CD4-positive, alpha-beta T cell treated with Interleukin-10 for 1 hour (primary cell): ENCODE measurements around the gene SLC38A8.

Source experiments
- DNase-seq: peaks from one replicate; pipeline ENCODE4 v3.0.0-alpha.2; 2020

SLC38A8 gene

DNA sequence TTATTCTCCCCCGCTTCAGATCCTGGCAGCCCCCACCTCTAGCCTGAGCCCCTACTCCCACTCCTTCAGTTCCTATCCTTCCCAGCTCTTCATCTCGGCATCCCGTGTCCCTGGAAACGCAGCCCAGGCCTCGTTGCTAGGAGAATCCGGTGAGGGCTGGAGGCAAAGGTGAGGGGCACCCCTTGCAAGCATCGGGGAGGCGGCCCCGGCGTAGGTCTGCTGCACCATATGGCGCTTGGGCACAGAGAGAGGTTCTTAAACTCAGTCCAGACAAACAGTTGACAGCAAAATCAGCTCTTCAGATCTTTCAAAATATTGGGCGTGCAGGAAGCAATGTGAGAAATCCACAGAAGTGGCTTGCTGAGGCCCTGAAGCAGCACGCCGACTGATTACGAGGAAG lies 15.0 kb downstream of the SLC38A8 start:
- DNase-seq = no peak

DNA sequence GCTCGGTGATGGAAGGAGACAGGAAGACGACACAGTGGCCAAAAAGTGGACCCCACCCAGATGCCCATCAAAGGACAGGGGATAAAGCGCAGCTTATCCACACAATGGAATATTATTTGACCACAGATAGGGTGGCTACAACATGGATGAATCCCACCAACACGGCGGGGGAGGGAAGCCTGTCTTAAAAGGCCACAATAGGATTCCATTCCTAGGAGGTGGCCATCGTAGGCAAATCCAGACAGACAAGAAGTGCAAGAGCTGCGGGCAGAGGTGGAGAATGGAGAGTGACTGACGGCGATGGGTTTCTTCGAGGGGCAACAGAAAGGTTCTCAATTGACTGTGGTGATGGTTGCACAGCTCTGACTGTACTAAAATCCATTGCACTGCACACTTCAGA lies 16.0 kb downstream of the SLC38A8 start:
- DNase-seq = no peak

DNA sequence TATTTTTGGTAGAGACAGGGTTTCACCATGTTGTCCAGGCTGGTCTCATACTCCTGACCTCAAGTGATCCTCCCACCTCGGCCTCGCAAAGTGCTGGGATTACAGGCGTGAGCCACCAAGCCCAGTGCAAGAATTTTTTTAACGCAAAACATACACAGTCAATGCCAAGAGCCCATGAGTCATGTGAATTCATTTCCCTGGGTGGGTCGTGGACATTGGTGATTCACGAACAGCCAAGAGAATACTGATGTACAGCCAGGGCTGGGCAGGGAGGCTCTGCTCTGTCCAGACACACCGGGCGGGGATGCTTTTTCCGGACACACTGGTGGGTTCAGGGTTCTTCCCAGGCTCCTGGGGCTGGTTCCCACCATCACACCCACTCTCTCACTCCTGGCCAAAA lies 17.7 kb downstream of the SLC38A8 start:
- no peak for DNase-seq

DNA sequence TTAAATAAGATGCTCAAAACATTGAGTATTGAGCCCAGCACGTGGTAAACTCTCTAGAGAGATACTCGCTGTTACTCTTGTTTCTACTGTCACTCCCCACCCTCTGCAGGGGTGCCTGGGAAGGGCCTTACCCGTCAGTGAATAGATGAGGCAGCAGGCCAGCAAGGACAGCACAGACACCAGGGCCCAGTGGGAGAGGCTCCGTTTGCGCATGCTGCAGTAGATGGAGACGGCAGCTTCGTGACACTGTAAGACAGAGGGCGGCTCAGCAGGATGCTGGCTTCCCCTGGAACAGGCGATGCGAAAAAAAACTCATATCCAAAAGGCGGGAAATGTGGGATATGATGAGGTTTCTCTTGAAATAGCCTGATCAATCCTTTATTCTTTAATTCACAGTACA lies 20.0 kb downstream of the SLC38A8 start:
- no peak for DNase-seq

DNA sequence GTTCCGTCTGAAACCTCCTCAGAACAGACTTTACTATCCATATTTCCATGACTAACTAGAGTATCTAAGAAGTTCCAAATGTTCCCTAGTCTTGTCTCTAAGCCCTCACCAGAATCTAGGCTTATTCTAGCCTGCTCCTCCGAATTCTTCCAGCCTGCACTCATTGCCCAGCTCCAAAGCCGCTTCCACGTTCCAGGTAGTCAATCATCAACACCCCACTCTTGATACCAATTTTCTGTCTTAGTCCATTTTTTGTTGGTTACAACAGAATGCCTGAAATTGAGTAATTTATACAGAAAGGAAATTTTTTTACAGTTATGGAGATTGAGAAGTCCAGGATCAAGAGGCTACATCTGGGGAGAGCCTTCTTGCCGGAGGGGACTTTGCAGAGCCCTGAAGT lies 21.1 kb downstream of the SLC38A8 start:
- DNase-seq = no peak

DNA sequence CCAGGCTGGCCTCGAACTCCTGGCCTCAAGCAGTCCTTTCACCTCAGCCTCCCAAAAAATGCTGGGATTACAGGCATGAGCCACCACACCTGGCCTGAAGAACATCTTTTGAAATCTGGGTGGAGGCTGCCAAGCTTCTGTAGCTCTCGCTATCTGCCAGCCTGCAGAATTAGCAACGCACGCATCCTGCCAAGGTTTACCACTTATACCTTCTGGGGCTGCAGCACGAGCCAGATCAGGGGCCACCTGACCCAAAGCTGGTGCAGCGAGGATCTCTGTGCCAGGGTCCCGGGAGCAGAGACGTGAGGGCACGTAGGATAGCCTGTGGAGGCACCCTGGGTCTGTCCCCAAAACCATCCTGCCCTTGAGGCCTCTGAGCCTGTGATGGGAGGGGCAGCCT lies 22.2 kb downstream of the SLC38A8 start:
- no peak for DNase-seq

DNA sequence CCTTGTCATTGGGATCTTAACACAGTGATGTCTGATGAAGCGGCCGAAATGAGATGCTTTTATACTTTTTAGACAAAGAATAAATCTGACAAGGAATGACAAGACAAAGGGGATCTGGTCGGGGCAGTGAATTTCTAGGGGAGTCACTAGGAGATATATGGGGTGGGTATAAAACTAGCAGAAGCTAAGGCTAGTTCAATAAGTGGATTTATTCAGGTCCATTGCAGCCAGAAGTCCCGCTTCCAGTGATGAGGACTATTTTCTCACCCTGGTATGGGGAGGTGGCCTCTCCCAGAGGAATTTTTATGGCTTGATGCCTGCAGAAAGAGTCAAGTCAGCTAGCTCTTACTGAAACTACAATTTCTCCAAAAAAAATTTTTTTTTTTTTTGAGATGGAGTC lies 23.9 kb downstream of the SLC38A8 start:
- no peak for DNase-seq

DNA sequence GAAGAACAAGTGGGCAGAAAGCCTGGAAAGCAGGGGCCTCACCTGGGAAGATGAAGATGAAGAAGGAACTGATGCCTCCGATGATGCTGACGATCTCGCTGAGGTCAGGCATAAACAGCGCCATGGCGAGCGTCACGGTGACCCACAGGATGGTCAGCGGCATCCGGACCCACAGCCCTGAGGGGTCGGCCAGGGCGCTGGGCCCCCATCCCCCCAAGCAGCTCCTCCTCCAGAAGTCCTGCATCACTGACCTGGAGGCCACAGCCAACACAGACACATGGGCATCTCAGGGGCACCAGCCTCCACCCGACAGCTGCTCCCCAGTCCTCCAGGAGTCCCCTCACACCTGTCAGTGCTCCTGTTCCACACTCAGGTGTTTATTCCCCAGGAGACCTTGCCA lies 26.1 kb downstream of the SLC38A8 start:
- no peak for DNase-seq

DNA sequence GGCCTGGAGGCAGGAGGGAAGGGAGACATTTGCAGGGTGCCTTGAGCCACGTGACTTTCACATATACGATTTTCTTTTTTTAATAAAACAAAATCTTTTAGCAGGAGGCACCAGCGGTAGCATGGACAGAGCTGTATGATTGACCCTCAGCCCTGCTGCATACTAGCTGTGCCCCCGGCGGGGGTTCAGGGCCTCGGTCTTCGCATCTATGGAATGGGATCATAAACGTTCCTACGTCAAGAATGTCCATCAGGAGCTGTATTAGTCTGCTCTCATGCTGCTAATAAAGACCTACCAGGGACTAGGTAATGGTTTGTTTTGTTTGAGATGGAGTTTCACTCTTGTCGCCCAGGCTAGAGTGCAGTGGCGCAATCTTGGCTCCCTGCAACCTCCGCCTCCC lies 27.2 kb downstream of the SLC38A8 start:
- no peak for DNase-seq

DNA sequence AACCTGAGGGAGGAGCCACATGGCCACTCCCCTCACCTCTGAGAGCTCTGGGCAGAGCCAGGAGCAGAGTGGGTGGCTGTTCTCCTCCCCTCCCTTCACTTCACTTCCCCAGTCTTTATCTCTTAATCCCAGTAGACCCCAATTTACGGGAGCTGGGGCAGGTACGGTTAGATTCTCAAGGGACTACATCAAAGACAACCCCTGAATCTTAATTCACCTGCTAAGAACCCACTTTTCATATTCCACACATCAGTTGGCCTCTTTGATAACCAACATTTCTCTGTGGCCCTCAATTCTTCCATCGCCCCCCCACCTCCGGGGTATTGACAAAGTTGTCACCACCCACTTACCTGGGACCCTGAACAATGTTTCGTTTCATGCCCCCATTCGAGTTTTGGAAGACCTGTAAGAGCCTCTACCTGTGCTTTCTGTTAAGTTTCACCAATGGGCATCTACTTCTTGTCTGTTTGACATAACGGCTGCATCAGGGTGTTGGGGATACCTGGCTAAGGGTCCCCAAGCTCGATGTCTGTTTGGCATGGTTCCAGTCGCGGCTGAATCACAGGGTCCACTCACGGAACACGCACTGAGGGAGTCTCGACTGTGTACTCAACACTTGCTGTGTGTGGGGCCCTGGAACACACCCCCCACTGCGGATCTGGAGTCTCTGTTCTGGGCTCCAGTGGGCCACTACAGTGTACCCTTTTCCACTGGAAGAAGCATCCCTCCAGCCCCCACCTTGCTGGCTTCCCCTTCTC lies 27.8 kb downstream of the SLC38A8 start:
- DNase-seq = no peak

DNA sequence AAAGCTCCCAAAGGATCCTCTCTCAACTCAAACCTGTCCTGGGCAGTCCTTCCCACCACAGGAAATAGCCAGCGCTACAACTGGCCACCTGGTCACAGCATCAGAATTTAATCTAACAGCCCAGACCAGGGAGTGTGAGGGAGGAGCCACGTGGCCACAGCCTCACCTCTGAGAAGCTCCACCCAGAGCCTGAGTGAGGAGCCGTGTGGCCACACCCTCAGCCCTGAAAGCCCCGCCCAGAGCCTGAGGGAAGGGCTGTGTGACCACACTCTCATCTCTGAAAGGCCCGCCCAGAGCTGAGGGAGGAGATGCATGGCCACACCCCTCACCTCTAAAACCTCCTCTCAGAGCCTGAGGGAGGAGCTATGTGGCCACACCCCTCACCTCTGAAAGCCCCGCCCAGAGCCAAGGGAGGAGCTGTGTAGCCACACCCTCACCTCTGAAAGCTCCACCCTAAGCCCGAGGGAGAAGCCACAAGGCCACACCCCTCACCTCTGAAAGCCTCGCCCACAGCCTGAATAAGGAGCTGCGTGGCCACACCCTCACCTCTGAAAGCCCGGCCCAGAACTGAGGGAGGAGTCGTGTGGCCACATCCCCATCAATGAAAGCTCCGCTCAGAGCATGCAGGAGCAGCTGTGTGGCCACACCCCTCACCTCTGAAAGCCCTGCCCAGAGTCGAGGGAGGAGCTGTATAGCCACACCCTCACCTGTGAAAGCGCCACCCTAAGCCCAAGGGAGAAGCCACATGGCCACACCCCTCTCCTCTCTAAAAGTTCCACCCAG lies 28.6 kb downstream of the SLC38A8 start:
- peak; percentile 48 for DNase-seq

DNA sequence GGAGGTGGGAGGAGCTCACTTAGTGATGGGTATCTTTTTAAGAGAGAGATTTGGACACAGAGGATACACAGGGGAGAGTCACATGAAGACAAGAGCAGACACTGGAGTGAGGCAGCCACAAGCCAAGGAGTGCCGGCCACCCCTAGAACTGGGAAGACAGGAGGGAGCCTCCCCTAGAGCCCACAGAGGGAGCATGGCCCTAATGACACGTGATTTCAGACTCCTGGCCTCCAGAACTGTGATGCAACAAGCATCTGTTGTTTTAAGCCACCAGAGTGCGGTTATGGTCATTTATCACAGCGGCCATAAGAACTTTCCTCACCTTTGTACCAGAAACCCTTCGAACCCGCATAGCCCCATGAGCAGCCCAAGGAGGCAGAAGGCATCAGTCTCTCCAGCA lies 33.3 kb downstream of the SLC38A8 start:
- DNase-seq = no peak

DNA sequence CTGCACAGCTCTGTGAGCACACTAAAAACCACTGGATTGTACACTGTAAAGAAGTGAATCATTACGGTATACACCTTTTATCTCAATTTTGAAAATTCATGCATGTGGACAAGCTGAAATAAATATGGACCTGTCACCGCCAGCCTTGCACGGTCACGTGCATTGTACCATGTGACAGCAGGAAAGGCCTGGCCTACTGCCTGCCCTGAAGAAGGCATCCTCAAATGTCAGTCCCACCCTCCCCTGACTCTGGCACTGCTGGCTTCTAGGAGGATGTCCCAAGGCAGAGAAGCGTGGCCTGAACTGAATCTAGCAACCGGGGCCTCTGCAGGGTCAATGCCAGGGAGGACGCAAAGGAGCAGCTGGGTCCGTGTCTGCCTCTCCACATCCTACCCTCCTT lies 34.6 kb downstream of the SLC38A8 start:
- no peak for DNase-seq

DNA sequence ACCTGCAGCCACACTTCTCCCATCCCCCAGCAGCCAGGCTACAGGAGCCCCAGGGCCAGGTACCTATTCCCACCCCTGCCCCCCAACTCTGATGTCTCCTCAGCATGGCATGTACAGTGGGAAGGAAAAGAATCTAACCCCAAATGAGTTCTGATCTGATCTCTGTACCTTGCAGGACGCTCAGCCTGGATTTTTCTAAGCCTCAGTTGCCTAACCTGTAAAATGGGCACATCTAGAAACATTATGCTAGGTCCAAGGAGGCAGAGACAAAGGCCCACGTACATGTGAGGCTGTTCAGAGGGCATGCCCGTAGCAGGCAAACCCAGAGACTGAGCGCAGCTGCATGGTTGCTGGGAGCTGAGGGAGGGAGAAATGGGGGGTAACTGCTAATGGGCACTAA lies 35.1 kb downstream of the SLC38A8 start:
- DNase-seq = no peak

DNA sequence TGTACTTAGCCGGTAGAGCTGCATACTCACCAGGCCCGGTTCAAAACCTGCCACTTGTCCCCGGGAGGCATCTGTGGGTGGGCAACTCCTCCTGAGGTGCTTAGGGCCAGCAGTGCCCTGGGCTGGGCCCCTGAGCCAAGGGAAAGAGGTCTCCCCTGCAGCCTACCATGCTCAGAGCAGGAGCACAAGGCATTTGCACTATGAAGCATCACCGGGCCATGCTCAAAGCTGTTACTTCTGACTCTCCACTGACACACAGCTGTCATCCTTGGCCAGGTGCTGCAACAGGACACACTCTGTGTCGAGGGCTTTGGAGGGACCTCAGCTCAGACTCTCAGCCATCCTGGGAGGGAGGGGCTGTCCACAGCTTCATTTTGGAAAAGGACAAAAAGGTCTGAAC lies 37.2 kb downstream of the SLC38A8 start:
- no peak for DNase-seq

DNA sequence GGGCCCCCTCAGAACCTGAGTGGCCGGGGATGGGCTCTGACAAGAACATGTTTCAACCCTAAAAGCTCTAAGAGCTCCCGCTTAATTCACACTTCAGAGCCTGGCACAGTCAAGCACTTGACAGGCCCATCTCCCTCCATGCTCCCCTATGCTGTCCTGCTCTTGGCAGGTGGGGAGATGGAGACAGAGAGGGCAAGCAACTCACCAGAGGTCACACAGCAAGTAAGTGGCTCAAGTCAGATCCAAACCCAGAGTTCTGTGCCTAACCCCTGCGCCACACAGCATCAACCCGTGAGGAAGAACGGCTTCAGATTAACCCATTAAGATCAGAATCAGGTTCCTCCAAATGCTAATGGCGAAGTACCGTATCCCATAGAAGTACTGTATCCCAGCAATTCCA lies 38.2 kb downstream of the SLC38A8 start:
- no peak for DNase-seq

DNA sequence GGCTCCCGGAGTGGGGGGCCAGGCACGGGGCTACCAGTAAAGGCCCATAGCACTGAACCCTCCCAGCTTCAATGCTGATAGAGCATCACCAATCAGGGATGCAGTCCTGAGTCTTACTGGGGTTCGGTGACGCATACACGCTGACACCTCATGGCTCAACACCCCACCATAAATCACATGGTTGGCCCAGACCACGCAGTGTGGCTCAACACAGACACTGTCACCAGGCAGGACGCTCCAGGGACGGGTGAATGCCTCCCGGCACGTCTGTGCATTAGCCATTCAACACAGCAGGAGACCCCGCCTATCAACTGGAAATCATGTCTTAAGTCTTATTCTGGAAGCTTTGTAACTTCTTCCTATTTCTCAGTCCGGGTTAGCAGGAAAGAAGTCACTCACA lies 39.6 kb downstream of the SLC38A8 start:
- DNase-seq = no peak

DNA sequence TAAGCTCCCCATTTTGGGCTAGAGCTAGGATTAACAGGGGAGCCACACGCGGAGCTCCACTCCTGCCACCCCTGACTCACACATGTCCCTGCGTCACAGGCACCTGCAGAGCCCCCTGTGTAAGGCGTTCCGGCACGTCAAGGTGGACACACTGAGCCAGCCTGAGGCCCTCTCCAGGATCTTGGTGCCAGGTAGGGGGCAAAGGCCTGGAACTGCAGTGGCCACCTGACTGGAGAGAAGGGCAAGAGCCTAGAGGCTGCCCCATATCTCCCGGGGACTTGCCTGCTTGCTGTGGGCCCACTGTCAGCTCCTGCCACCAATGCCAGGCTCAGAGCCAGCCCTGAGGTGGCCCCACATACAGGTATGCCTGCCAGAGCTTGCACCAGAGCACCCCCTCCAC lies 40.9 kb downstream of the SLC38A8 start:
- no peak for DNase-seq

DNA sequence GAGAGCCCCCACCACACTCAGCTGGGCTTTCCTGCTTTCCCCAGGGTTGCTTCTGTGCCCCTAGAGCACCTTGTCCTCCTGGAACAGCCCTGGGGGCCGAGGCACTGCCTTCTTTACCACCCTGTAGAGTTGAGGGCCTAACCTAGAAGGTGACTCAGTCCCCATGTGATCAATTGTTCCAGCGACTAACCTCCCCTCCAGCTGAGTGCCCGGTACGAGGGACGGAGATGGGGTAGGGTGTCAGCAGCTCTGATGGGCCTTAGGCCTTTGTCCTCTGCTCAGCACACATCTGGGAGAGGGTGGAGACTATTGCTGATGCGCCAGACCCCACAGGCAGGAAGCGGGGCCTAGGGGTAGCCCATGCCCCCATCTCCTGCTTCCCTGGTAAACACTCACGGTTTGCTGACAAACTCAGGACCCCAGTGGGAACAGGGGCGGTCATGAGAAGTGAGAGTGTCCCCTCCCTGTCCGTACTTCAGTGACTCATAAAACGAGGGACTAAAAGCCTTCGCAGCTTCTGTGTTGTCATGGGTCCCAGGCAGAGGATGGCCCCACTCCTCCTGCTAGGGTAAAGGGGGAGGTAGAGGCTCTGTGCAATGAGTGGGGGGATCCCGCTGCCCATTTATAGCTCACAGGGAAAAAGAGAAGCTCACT lies 41.5 kb downstream of the SLC38A8 start:
- DNase-seq = no peak

DNA sequence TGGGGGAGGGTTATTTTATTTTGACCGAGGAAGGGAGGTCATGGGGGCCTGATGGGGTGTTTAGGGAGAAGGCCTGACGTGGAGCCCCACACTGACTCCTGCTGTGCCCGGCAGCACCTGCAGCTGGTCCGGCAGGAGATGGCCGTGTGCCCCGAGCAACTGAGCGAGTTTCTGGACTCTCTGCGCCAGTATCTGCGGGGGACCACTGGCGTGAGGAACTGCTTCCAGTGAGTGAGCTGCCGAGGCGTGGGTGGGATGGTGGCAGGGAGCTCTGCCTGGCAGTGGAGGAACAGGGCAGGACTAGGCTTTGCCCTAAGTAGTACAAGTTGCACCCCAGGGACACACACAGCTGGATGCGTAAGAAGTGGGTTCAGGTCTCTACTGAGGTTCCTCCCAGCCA lies 44.5 kb downstream of the SLC38A8 start:
- DNase-seq = no peak

DNA sequence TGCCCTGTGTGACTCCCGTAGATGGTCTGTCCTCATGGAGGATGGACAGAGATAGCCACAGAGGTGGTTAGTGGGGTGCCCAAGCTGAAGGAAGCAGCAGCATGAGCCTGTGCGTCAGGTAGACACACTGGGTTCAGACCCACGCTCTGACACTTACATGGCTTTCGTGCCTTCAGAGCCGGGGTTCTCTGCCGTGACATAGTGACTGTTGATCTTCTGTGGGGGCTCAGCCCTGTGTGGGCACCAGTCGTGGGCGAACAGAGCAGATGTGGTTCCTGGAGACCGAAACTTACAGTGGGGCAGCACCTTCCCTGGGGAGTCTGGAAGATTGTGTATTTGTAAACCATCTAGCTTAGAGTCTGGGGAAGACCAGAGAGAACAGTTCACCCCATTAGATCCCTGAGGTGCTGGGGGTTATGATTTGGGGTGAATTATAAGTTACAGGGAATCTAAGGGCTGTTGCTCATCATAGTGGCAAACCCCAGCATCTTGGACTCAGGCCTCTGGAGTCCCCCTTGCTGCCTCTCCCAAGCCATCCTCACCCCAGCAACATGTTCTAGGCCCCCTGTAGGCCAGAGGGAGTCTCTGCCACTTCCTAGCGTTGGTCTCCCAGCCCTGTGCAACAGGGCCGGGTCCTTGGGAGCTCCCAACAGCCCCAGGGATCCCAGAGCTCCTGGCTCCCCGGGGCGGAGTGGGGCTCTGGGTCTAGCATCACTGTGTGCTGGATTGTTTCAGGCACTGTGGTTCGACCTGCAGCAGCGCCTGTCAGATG lies 45.9 kb downstream of the SLC38A8 start:
- no peak for DNase-seq

DNA sequence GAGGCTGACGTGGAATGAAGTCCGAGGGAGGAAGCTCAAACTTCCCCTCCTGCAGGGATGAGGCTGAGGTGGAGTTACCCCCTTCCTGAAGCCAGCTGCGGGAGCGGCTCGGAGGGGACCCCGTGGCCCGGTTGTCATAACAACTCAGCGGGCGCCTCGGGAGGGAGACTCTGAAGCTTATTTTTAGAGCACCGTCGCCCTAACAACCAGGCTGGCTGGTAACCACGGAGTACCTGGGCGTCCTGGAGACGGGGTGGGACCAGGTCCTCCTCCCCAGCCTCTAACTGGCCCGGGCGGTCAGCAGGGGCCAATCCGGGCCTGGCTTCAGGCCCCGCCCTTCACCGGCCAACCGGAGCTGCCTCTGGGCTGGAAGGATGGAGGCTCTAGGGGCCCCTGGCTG lies 46.8 kb downstream of the SLC38A8 start:
- DNase-seq = no peak

DNA sequence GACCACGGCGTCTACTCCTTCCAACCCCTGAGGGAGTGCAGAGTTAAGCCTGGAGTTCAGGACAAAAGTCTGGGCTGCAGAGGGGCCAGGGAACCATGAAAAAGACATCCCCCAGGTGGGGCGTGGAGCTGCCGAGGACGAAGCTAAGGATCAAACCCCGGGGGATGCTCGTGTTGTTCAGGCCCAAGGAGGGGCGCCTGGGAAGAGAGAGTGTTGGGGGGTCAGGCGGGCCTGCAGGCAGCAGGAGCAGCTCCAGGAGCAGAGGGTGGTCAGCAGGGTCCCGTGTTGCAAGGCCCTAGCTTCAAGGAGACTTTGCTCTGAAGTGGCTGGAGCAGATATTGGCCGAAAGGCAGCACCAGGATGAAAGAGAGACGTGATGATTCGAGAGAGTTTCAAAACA lies 47.9 kb downstream of the SLC38A8 start:
- no peak for DNase-seq
